IPS-18c (cell line): ENCODE measurements around the gene ATP7B.
A peak's percentile ranks its signal among the peaks of the same experiment; 100 is the strongest.

Experiments
- H3K4me3 ChIP-seq: 2 replicates; pipeline ENCODE4 v1.7.0; 2013; ENCODE audit warnings: low read depth, mild to moderate bottlenecking, low read length, moderate library complexity; ENCODE audit not compliant: insufficient read depth
- H3K9me3 ChIP-seq: one replicate; pipeline ENCODE4 v1.6.1; 2013; ENCODE audit warnings: mild to moderate bottlenecking, low read length, moderate library complexity; ENCODE audit not compliant: control insufficient read depth, insufficient read depth

Gene ATP7B

GRCh38 chr13:52012512-52012836, 1.2 kb upstream of the ATP7B start:
- Histone ChIP-seq H3K9me3 (peaks cover 2% of the 10 kb centered on the region), H3K4me3 (peak overlapping the region; percentile 87)

GRCh38 chr13:52011632-52012511, 622 bp upstream of the ATP7B start, which contains the start of gene ALG11:
Gene ALG11 (plus strand): TSS chr13:52012398. CDS start chr13:52012419, 21 bp downstream.
- peaks cover 2% of the 10 kb centered on the region for H3K9me3 ChIP-seq
- peak within 1 kb of the TSS; percentile 96 for H3K4me3 ChIP-seq

DNA sequence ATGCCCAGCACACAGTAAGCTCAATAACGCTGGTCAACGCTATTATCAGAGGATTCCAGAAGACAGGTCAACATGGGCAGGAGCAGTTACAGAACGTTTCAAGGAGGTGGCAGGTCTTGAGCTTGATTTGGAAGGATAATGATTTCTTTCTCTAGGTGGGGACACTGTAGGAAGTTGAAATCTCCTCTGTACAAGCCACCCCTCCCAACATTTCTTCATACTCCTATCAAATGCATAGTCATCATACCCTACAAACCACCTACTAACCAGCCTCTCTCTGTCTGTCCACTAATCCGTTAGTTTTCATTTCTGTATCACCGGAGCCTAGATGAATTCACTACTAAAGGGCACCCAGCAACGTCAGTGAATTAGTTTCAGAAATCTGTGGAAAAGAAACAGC, 1.3 kb downstream of the ATP7B start:
- no peak overlapping the region for H3K4me3 ChIP-seq
- H3K9me3 ChIP-seq: peaks cover 2% of the 10 kb centered on the region

GRCh38 chr13:52006523-52007245, 4.6 kb downstream of the ATP7B start:
- H3K9me3 ChIP-seq: peaks cover 2% of the 10 kb centered on the region
- H3K4me3 ChIP-seq: no peak overlapping the region

- Histone ChIP-seq H3K4me3 (no peak overlapping the region), H3K9me3 (peaks cover 2% of the 10 kb centered on the region)
Observed at GRCh38 chr13:52005841-52006522, 5.3 kb downstream of the ATP7B start.

DNA sequence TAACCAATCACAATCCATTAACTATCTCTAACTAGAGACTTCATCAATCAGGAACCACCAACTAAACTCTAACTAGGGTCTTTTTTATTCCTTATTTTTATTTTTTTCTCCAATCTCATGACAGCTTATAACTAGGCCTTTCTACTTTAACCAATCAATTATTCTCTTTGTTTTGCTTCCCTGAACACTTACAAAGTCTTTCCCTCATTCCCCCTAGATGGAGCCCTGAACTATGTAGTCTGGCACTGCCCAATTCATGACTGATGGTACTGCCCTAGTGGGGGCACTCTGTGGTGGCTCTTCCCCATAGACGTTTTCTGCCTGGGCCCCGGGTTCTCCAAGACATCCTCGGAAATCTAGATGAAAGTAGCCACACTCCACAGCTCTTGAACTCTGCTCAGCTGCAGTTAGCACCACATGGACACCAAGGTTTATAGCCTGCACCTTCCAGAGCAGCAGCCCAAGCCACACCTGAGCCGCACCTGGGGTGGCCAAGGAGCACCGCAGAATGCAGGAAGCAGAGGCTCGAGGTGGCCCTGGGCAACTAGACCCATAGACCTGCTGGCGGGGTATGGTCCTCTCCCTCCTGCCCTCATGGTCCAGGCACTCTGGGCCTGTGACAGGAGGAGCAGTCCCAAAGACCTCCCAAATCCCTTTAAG, 6.6 kb downstream of the ATP7B start:
- no peak overlapping the region for H3K4me3 ChIP-seq
- peaks cover 2% of the 10 kb centered on the region for H3K9me3 ChIP-seq

DNA sequence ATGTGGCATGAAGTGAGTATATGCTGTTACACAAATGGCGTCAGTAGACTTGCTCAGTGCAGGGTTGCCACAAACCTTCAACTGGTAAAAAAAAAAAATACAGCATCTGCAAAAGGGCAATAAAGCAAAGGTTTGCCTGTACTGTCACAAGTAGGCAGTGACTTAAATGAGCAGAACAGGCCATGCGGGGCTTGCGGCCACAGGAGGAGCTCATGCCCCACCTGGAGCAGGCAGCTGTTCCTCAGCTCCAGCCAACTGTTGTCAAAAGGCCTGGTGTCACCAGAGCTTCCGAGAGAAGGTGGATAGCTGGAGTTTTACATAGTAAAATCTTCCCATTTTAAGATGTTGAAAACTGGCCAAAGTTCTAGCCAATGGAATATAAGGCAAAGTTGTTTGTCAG, 7.7 kb downstream of the ATP7B start:
- H3K4me3 ChIP-seq: no peak overlapping the region
- H3K9me3 ChIP-seq: peaks cover 2% of the 10 kb centered on the region

DNA sequence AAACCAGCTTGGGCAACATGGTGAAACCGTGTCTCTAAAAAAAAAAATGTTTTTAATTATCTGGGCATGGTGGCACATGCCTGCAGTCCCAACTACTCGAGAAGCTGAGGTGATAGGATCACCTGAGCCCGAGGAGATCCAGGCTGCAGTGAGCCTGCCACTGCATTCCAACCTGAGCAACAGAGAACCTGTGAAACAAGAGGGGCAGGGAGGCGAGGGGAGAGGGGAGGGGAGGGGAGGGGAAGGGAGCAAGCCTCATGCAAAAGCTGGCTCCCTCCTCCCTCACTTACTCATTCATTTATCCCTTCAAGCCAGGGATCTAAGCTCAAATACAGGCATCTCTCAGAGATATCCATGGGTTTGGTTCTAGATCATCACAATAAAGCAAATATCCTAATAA, 8.9 kb downstream of the ATP7B start:
- no peak overlapping the region for H3K4me3 ChIP-seq
- peaks cover 2% of the 10 kb centered on the region for H3K9me3 ChIP-seq

- Histone ChIP-seq H3K4me3 (no peak overlapping the region), H3K9me3 (no peaks in the 10 kb centered on the region)
Observed at GRCh38 chr13:52001120-52001731, 10.0 kb downstream of the ATP7B start.

- Histone ChIP-seq H3K4me3 (no peak overlapping the region), H3K9me3 (no peaks in the 10 kb centered on the region)
Observed at GRCh38 chr13:51999921-52000320, 11.3 kb downstream of the ATP7B start.

DNA sequence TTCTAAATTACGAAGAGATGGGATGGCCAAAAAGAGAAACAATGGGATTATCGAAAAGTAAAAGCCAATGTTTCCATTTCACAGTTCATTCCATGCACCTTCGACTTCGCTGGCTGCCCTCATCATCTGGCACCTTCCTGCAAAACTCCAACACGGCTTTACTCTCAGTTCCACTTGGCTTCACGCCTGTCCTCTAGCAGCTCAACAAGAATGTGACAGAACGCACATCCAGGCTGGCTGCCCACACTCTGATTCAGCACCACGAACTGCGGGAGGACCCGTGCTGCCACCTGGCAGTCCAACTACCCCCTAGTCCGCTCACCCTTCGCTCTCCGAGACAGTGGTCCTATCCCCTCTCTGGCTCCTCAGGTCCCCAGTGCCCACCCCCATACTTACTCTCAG, 11.7 kb downstream of the ATP7B start:
- Histone ChIP-seq H3K4me3 (no peak overlapping the region), H3K9me3 (no peaks in the 10 kb centered on the region)

GRCh38 chr13:51998723-51999509, 12.3 kb downstream of the ATP7B start:
- Histone ChIP-seq H3K4me3 (no peak overlapping the region), H3K9me3 (no peaks in the 10 kb centered on the region)

DNA sequence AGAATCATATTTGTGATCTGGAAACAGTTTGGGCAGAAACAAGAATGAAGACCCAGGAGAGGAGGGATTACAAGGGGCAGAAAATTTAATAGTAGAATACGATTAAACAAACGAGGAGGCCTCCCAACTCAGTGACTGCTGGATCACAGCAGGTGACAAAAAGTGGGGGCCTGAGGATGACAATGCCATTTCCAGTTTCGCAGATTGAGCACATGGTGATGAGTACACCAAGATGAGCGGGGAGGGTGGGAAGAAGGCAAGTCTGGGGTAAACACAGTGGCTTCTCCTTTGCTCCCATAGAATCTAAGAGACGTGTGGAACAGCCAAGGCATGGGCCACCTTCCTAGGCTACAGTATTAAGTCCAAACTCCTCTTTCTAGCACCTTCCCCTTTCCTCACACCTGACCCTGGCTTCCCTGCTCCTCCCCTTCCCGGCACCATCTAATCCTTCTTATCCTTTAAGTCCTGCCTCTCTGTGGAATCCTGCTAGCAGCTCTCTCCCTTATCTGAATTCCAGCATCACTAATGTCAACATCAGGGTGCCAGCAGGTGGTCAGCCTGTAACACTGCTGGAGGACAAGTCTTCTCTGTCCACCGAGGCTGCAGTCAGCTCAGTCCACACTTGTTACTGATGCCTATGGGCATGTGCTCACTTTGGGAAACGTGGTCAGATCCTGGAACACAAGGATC, 13.5 kb downstream of the ATP7B start:
- Histone ChIP-seq H3K9me3 (no peaks in the 10 kb centered on the region), H3K4me3 (no peak overlapping the region)

GRCh38 chr13:51997186-51997585, 14.1 kb downstream of the ATP7B start:
- no peaks in the 10 kb centered on the region for H3K9me3 ChIP-seq
- H3K4me3 ChIP-seq: no peak overlapping the region

- H3K4me3 ChIP-seq: no peak overlapping the region
Observed at GRCh38 chr13:51996641-51997040, 14.6 kb downstream of the ATP7B start.

More at GRCh38 chr13:51996641-51997040, 14.6 kb downstream of the ATP7B start:
- H3K9me3 ChIP-seq: no peaks in the 10 kb centered on the region
